HEK293 (cell line): ENCODE results near the gene CENPP.

Source experiments
- ATF2 ChIP-seq: fragments of 450-650 bp; formaldehyde crosslinking; IDR thresholded peaks from 2 replicates; pipeline ENCODE4 v1.5.1; 2016; ENCODE audit warnings: missing biosample characterization, missing genetic modification characterization, low read depth
- CTCF ChIP-seq: fragments of 450-650 bp; formaldehyde crosslinking; IDR thresholded peaks from 2 replicates; pipeline ENCODE4 v1.5.1; 2016; ENCODE audit warnings: missing biosample characterization, missing genetic modification characterization
- GLI2 ChIP-seq: fragments of 450-650 bp; formaldehyde crosslinking; IDR thresholded peaks from 2 replicates; pipeline ENCODE4; 2017; ENCODE audit warnings: missing biosample characterization, missing genetic modification characterization, low read depth, borderline replicate concordance
- KLF1 ChIP-seq: fragments of 450-650 bp; formaldehyde crosslinking; IDR thresholded peaks from 2 replicates; pipeline ENCODE4 v1.5.1; 2016; ENCODE audit warnings: missing biosample characterization, missing genetic modification characterization
- SETDB1 ChIP-seq: IDR thresholded peaks from one replicate; pipeline ENCODE4 v1.6.1; 2017; ENCODE audit warnings: mild to moderate bottlenecking, low read length, moderate library complexity, mixed read lengths; ENCODE audit not compliant: insufficient read length
- ZBTB26 ChIP-seq: fragments of 450-650 bp; formaldehyde crosslinking; optimal IDR thresholded peaks from 2 replicates; pipeline ENCODE3; 2016; ENCODE audit warnings: missing biosample characterization, mild to moderate bottlenecking, missing genetic modification characterization
- ZNF18 ChIP-seq: fragments of 450-650 bp; formaldehyde crosslinking; IDR thresholded peaks from 2 replicates; pipeline ENCODE4 v1.5.1; 2016; ENCODE audit warnings: missing biosample characterization, missing genetic modification characterization
- ZNF248 ChIP-seq: fragments of 450-650 bp; formaldehyde crosslinking; IDR thresholded peaks from 2 replicates; pipeline ENCODE4 v1.5.1; 2017; ENCODE audit warnings: missing biosample characterization, missing genetic modification characterization
- ZNF530 ChIP-seq: fragments of 450-650 bp; formaldehyde crosslinking; IDR thresholded peaks from 2 replicates; pipeline ENCODE4 v1.5.1; 2016; ENCODE audit warnings: low read depth, missing biosample characterization, missing genetic modification characterization
- ZNF585B ChIP-seq: fragments of 450-650 bp; formaldehyde crosslinking; IDR thresholded peaks from 2 replicates; pipeline ENCODE4 v1.5.1; 2016; ENCODE audit warnings: missing biosample characterization, missing genetic modification characterization

DNA sequence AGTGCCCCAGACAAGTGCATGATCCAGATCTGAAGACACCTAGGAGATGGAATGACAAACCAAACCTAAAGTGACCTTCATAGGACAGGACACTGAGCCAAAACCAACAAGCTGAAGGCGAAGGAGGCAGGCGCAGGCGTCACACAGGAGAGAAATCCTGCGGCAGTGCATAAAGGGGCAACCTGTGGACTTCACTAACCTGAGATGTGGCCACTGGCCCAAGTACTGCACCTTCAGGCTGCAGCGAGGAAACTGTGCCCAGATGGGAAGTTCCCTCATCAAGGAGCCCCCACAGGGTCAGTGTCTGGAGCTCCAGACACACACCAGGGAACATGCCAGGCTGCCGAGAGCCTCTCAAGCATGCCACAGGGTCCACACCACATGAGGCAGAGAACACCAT lies 340.5 kb downstream of the CENPP start:
- TF ChIP-seq SETDB1 (no peak), KLF1 (no peak), ZNF248 (tag by site-specific recombination) (no peak), ZNF585B (tag by site-specific recombination) (no peak), ZNF18 (tag by site-specific recombination) (no peak), GLI2 (tag by site-specific recombination) (no peak), ZBTB26 (tag by site-specific recombination) (no peak), ZNF530 (tag by site-specific recombination) (no peak), ATF2 (tag by site-specific recombination) (no peak), CTCF (no peak)
